HL-60/S4 treated with retinoic acid at 250 ng/mL for 4 days and 3 days (cell line): ENCODE results near the gene CTIF.

Source experiments
- in situ Hi-C: fragments of 300-500 bp; cut with MboI; formaldehyde crosslinking; loops from 2 replicates; pipeline ENCODE4 v1.7.0; 2022; ENCODE audit warnings: low sequenced_read_pairs

CTIF gene

DNA sequence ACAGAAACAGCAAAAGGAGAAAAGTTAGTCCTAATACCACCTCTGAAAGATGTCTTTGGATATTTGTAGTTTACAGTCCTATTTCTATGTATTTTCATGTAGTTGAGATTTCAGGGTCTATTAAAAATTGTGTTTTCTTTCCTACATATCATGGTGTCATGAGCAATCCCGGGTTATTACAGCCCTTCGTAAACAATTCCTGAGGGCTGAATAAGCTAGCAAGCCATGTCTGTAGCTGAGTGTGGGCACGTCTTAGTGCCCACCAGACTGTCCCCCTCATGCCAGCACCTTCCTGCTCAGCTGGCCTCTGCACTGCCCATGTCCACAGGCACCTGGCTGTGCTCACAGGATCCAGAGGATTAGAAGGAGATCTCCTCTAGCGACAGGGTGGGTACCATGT lies 60.6 kb downstream of the CTIF start:
- in situ Hi-C loops: no loop called here

DNA sequence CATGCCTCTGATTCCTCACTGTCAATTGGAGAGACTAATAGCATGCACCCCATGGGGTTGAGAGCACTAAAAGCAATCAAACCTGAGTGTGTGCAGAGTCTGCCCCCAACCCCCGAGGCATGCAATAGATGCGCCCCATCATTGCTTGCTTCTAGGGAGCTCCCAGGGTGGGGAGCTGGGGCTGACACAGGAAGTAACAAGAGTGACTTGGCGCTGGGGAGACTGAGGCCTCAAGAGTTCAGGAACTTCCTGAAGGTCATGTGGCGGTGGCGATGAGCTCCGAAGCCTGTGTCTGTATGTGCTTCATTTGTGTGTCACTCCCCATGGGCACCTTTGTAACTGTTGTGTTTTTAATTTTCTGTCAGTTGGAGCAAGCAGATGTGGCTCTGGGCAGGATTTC lies 61.2 kb downstream of the CTIF start:
- in situ Hi-C loops: no loop called here

DNA sequence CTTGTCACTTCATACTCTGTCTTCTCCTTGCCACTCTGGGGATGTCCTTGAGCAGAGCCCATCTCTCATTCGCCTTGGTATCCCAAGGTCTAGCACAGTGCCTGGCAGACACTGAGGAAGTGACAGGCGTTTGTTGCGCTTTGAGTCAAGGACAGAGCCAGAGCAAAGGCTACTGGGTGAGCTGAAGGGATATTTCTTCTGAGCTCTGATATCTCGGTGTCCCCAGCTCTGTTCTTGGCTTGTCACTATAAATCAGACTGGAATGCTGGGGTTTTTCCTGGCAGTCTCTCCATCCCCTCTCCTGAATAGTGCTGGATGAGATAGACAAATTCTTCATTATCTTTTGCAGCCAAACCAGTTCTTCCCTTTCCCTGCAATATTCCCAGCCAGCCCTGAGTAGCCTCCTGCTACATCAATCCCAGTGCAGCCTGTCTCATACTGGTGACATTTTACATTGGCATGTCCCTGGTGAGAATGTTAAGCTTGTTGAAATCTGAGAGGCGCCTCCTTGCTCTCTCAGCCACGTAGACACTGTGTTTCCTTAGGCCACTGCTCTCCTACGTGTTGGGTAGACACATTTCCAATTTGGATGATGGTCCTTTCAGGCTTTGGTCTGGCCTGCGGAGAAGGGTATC lies 61.7 kb downstream of the CTIF start:
- in situ Hi-C loops: no loop called here

DNA sequence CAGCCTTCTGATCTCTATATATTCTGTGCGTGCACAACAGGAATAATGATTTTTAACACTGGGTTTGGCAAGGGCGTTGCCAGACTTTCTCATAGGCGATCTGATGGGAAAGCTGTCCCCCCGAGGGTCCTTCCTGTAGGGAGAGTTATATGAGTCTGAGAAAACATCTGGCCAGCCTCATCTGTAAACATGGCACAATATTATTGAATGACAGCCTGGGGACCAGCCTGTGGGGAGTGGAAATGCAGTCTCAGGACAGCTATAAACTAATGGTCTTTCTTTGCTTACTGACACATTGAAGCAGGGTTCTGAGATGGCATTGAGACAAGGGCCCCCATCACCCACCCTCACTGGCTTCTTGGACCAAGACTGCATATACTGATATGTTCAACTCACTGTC lies 62.5 kb downstream of the CTIF start:
- in situ Hi-C loops: no loop called here

DNA sequence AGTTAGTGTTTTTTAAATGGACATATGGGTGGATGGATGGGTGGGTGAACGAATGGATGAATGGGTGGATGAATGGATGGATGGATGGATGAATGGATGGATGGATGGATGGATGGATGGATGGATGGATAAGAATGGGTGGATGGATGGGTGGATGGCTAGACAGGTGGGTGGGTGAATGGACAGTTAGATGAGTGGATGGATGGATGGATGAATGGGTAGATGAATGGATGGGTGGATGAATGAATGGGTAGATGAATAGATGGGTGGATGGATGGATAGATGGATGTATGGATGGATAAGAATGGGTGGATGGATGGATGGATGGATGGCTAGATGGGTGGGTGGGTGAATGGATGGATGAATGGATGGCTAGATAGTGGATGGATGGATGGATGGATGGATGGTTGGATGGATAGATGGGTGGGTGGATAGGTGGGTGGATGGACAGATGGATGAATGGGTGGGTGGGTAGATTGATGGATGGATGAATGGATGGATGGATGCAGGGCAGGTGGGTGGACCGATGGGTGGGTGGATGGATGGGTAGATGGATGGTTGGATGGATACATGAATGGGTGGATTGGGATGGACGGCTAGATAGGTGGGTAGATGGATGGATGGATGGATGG lies 64.0 kb downstream of the CTIF start:
- in situ Hi-C loops: no loop called here

DNA sequence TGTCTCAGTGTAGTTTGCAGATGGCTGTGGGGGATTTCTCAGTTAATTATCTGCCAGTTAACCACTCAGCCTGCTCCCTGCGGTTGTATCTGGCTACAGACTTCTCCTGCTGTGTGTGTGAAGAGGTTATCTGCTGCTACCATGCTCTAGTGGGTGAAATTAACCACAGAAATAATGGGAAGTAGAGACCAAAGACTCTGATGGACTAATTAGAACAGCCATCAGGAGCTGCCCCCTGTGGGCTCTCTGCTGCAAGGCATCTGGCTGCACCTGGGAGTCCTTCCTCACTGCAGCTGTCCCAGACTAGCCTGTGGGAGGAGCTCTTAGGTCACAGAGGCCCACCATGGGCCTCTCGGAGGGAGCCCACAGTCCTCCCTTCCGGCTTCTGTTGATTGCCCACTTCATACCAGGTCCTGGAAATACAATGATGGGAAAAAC lies 66.6 kb downstream of the CTIF start:
- in situ Hi-C loops: no loop called here

DNA sequence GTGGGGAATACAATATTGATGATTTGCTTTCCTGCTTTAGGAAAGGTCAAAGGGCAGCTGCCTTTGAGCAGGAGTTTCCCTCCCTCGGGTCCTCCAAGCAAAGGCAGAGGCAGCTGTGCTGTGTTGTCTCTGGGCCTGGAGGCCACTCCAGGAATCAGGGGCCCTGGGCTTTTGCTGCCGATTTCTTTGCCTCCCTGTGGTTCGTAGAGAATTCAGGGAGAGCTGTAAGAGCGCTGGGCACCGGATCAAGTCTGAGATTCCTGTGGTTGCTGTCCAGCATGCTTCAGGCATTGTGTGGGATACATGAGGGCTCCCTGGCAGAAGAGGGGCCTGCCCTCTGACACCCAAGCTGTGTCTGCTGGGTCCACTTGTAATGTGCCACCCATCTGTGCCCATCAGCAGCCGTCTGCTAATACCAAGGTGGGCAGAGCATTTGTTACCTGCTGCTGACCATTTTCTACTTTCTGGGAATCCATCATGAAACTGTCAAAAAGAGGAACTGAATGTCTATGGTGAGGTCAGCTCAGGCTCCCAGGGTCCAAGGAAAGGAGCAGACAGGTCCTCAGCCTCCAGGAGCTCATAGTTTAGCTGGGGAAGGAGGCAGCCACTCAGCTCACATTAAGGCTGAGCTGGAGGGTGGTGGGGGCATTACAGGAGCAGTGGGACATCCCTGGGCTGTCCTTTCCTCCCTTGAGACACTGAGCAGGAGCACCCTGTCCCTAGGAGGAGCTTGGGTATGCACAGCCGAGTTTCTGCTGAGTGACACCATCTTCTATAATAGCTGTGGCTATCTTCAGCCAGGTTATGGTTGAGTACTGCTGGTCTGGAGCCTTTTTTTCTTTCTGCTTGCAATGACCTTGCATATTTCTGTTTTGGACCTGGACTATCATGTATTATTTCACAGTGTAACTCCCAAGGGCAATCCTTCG lies 68.5 kb downstream of the CTIF start:
- in situ Hi-C loops: no loop called here

DNA sequence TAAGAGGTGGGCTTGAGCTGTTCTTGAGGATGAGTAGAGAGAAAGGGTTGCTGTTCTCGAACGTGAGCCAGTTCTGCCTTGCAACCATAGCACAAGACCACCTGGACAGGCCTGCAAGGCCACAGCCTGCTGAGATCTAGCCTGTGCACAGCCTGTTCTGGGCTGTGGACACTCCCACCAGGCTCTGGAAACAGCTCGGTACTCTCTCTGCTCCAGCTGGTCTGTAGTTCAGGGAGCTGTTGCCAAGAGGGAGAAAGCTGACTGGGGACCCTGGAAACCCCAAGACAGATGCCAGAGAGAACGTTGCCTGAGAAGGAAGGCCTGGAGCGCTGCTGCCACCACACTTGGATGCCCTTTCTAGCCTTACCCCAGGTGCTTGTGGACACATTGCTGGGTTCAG lies 69.8 kb downstream of the CTIF start:
- in situ Hi-C loops: no loop called here

DNA sequence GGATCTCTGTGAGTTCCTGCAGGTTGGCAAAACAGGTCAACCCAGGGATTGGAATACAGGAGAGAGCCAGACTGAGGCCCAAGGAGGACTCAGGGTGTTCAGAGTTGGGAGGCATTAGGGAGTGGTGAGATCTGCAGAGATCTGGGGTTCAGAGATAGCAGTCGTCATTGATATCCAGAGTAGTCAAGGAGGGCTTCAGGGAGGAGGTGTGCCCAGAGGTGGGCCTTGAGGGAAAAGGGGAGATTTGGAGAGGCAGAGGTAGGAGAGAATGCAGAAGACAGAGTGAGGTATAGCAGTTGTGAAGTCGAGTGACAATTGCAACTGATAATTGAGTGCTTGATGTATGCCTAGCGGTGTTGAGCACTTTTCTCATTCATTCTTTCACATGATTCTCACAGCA lies 70.3 kb downstream of the CTIF start:
- in situ Hi-C loops: no loop called here

DNA sequence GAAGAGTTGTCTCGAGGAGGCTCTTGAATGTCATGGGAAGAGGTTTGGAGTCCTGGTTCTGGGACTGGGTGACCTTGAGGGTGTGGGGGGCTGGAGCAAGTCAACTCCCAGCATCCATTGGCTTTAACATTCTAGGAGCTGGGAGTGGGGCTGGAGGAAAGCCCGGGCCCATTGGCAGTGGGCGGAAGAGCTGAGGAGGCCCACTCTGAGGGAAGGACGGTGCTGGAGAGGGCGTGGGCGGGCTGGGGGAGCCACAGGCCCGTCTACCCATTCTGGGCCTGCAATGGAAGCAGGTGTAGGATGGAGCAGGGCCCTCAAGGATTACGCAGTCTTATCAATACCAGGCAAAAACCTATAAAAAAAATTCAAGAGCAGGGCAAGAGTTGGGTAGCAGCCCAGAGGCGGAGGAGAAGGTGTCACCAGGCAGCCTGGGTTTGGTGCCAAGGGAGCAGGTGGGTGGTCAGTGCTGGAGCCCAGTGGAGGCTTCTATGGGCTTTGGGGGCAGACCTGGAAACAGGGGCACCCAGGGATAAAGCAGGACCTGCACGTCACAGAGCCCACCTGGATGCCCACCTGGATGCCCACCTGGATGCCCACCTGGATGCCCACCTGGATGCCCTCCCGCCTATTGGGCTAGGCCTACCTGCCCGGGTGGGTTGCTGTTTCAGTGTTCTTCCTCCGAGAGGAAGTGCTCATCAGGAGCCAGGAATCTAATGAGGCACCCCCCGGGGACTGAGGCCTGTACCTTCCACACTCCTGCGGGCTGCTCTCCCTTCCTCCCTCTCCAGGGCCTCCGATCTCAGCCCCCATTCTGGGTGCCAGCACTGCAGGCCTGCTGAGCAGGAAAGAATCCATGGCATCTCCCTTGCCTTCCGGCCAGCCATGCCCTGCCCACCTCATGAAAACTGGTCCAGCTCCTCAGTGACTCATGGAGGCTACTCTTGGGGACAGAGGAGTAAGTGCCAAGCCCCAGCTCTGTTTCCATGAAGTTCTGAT lies 71.3 kb downstream of the CTIF start:
- in situ Hi-C loops: no loop called here

DNA sequence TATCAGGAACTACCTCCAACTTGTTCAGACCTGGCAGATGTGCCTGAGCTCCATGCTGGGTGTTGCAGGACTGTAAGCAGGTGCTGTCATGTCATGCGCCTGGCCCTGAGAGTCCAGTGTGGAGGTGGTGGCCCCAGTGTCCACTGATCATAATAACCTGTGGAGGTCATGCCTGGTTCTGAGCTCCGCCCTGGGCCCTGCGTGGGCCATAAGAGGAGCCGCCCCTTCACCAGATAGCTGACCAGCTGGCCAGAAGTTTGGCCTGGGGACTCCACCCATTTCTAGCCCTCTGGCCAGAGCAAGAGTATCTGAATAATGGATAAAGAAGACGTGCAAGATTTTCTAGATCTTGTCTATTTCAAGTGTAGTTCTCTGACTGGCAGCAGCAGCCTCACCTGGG lies 72.4 kb downstream of the CTIF start:
- in situ Hi-C loops: no loop called here

DNA sequence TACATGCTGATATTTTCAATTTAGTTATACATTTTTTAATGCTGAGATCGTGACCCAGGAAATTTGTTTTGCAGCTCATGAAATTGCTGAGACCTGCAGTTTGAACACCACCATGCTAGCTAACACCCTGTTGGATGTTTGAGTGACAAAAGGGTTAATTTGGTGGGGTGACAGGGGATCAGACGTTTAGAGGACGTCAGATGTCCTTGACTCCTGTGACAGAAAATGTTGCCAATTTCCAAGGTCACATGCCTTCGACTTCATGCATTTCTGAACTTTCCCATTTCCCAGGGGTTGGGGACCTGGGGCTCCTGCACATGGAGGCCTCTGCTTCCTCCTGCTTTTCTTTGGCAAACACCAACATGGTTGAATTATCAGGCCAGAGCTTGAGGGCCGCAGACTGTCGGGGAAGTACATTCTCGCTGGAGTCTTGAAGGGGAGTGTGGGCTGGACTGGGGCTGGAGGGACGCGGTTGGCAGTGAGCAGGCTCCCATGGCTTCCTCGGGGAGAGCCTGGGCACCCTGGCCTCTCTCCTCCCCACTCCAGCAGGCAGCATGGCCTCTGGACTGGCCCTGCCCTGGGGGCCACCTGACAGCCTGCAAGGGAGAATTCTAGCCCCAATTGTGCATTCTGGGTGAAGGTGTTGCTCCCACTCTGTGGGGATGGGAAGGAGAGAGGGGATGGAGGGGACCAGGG lies 73.1 kb downstream of the CTIF start:
- in situ Hi-C loops: no loop called here

DNA sequence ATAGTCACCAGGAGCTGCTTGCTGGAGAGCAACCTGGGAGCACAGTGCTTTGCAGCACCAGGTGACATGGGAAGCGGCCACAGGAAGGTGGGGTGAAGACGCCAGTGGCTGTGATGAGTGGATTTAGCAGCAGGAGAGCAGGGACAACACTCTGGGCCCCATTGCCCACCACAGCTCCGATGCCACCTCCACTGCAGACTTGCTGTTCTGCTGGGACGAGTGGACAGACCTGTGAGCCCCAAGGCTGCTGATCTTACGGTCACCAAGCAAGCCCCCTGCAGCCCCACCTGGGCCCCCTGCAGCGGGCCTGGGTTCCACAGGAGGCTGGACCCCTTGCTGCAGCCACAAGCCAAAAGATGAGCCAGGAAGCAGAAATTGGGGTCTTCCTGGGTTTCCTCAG lies 73.7 kb downstream of the CTIF start:
- in situ Hi-C loops: no loop called here

DNA sequence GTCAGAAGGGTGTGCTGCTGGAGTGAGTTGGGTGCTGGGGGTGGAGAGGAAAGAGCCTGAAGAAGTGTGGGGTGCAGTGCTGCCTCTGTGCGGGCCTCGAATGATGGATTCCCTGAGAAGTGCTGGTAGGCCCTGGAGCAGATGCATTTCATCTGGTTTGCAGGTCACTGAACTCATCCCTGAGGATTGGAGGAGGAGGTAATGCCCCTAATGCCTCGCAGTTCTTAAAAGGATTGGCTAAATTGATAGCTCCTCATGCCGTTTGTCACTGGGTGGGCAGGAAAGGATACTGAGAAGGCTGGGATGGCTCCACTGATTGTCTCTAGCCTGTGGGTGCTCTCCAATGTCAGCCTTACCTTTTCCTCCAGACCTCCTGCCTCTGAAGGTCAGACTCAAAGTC lies 74.1 kb downstream of the CTIF start:
- in situ Hi-C loops: no loop called here

DNA sequence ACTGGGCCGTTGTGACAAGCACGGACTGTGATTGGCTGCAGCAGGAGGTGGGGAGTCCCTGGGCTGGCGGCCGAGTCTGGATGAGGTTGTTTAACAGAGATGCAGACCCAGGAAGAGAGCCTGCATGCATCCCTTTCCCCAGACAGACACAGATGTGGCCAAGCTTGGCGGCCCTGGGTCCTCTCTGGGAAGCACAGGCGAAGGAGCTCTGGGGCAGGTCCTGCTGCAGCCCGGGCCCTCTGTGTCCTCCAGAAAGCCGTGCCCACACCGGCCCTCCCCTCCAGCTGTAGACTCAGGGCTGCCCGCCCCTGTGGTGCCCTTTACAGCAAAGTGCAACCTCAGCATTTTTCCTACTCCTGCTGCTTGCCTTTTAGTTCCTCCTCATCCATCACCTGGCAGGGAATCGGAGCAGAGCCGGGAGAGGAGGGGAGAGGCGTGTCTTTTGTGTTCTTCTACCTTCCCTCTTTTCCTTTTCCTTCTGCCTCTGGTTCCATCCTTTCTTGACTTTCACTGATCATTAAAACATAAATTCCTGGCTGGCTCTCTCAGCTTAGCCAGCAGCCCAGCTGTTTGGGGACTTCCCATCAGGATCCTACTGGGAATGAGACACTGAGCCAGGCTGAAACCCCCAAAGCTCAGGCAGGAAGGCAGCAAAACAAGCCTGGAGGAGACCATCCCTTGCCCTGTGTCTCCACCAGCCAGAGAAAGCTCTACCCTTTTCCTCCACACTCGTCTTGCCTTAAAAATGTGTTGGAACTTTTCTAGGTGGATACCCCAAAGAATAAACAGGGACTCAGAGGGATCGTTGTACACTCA lies 75.0 kb downstream of the CTIF start:
- in situ Hi-C loops: no loop called here

DNA sequence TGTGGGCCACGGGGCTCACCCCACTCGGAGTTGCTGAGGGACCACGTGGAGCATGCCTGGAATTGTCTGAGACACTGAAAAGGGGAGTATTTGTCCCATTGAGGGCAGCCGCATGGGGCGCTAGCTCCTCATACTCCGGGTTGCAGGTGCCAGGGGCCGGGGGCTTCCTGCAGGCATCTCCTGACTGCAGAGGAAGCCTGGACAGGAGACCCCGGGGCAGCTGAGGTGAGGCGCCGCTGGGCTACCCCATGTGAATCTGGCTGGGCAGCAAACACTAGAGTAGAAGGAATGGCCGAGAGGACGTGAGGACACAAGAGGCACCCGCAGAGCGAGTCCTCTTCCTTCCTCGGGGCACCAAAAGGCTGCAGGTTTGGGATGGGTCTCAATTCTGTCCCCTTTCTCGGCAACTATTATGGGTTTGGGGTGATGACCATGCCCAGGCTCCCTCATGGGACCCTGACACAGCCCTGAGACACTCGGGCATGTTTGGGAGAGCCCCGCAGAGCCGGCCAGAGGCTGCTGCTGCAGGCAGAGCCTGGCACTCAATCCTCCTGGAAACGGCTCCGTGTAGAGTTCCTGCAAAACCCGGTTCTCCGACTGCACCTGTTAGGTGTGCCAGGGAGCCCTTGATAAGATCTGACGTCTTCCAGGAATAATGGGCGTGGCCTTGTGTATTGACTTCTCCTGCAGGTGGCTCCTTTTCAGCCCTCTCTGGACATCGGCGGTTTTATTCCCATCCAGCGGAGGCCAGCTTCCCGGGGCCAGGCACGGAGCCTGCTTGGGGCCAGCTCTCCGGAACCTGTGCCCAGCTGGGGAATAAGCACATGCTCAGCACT lies 77.0 kb downstream of the CTIF start:
- in situ Hi-C loops: no loop called here

DNA sequence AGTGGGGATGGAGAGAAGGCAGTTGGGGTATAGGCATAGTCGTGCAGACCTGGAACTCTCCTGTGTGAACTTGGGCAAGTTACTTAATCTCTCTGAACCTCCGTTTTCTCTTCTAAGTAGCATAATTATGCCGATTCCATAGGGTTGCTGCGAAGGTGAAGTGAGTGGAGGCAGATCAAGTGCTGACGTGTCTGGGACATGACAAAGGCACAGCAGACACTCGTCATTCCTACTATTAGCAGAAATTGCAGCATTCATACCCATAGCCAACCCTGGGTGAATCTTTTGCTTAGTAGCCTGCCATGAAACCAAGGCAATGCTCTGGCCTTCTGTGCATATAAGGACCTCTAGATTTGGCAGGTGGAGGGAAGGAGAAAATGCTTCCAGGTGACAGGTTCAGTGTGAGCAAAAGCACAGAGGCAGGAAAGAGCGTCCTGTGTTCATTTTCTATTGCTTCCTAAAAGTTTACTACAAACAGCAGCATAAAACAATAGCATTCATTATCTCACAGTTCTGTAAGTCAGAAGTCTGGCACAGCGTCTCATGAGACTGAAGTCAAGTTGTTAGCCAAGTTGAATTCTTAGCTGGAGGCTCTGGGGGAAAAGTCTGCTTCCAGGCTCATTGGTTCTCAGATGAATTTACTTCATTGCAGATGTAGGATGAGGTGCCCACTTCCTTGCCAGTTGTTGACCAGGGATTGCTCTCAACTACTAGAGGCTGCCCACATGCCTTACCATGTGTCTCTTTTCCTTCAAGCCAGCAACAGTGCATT lies 77.8 kb downstream of the CTIF start:
- in situ Hi-C loops: no loop called here
